HEK293 (cell line): ENCODE measurements around the gene QSOX1.

ENCODE experiments used
- CTCF ChIA-PET: fragments of 350-600 bp; formaldehyde crosslinking; extraction: SDS; loops from one replicate; lab custom pipeline; 2021; ENCODE audit warnings: antibody characterized with exemption; lab: Yijun Ruan, JAX
- POLR2A ChIA-PET: fragments of 300-600 bp; formaldehyde crosslinking; extraction: SDS; loops from one replicate; lab custom pipeline; 2020; ENCODE audit warnings: antibody characterized with exemption, inconsistent platforms; lab: Yijun Ruan, JAX
- H3K27ac ChIP-seq: fragments of 200-500 bp; sonication (Bioruptor generic); 2 replicates; pipeline ENCODE4 v1.5.1; 2014; ENCODE audit warnings: low read depth, low read length, control low read depth, inconsistent platforms; ENCODE audit errors: extremely low read depth
- H3K36me3 ChIP-seq, 2 experiments: fragments of 200-500 bp in 1 of 2; sonication (Bioruptor generic) in 1 of 2; 1 replicate in 1 of 2; 2 replicates in 1 of 2; pipeline ENCODE4 v1.5.1; 2014 to 2017; ENCODE audit warnings: inconsistent platforms in 2 of 2, low read length in 2 of 2; ENCODE audit not compliant: control insufficient read depth in 2 of 2, insufficient read depth in 1 of 2
- H3K4me1 ChIP-seq: fragments of 200-500 bp; sonication (Bioruptor generic); 2 replicates; pipeline ENCODE4 v1.5.1; 2014; ENCODE audit warnings: mild to moderate bottlenecking, low read length, inconsistent platforms; ENCODE audit not compliant: control insufficient read depth, insufficient read depth
- H3K4me3 ChIP-seq: 2 replicates; pipeline ENCODE4 v1.5.1; 2011; ENCODE audit warnings: low read depth, mild to moderate bottlenecking, control low read depth, low read length, moderate library complexity
- H3K9me3 ChIP-seq: fragments of 200-500 bp; sonication (Bioruptor generic); 2 replicates; pipeline ENCODE4 v1.5.1; 2014; ENCODE audit warnings: low read depth, low read length, inconsistent platforms; ENCODE audit not compliant: control insufficient read depth, insufficient read depth
- ELK4 ChIP-seq: IDR thresholded peaks from 2 replicates; pipeline ENCODE4 v1.6.1; 2011; ENCODE audit warnings: mild to moderate bottlenecking, low read depth, low read length, borderline replicate concordance
- GLIS2 ChIP-seq: fragments of 450-650 bp; formaldehyde crosslinking; IDR thresholded peaks from 2 replicates; pipeline ENCODE4 v1.5.1; 2016; ENCODE audit warnings: missing biosample characterization, missing genetic modification characterization
- OSR2 ChIP-seq: fragments of 450-650 bp; formaldehyde crosslinking; IDR thresholded peaks from 2 replicates; pipeline ENCODE4 v1.5.1; 2016; ENCODE audit warnings: missing biosample characterization, missing genetic modification characterization
- RBAK ChIP-seq: fragments of 450-650 bp; formaldehyde crosslinking; IDR thresholded peaks from 2 replicates; pipeline ENCODE4 v1.5.1; 2016; ENCODE audit warnings: missing biosample characterization, missing genetic modification characterization
- ZBTB21 ChIP-seq: fragments of 450-650 bp; formaldehyde crosslinking; IDR thresholded peaks from 2 replicates; pipeline ENCODE4 v1.5.1; 2017; ENCODE audit warnings: missing biosample characterization, missing genetic modification characterization
- ZFHX2 ChIP-seq: fragments of 450-650 bp; formaldehyde crosslinking; conservative IDR thresholded peaks from 2 replicates; pipeline ENCODE4 v1.5.1; 2016; ENCODE audit warnings: missing biosample characterization, missing genetic modification characterization
- ZNF112 ChIP-seq: fragments of 450-650 bp; formaldehyde crosslinking; IDR thresholded peaks from 2 replicates; pipeline ENCODE4 v1.5.0; 2017; ENCODE audit warnings: missing biosample characterization, missing genetic modification characterization
- ZNF138 ChIP-seq: fragments of 450-650 bp; formaldehyde crosslinking; IDR thresholded peaks from 2 replicates; pipeline ENCODE4 v1.5.1; 2016; ENCODE audit warnings: missing biosample characterization, missing genetic modification characterization, borderline replicate concordance
- ZNF174 ChIP-seq: fragments of 450-650 bp; formaldehyde crosslinking; IDR thresholded peaks from 2 replicates; pipeline ENCODE4 v1.5.0; 2017; ENCODE audit warnings: missing biosample characterization, mild to moderate bottlenecking, missing genetic modification characterization
- ZNF184 ChIP-seq: fragments of 450-650 bp; IDR thresholded peaks from 2 replicates; pipeline ENCODE4 v1.5.1; 2018; ENCODE audit warnings: missing biosample characterization, mild to moderate bottlenecking, missing genetic modification characterization
- ZNF266 ChIP-seq: fragments of 450-650 bp; formaldehyde crosslinking; IDR thresholded peaks from 2 replicates; pipeline ENCODE4 v1.5.1; 2016; ENCODE audit warnings: missing biosample characterization, missing genetic modification characterization, low read depth
- ZNF341 ChIP-seq: fragments of 450-650 bp; formaldehyde crosslinking; IDR thresholded peaks from 2 replicates; pipeline ENCODE4; 2016; ENCODE audit warnings: low read depth, missing biosample characterization, missing genetic modification characterization
- ZNF354C ChIP-seq: fragments of 450-650 bp; formaldehyde crosslinking; IDR thresholded peaks from 2 replicates; pipeline ENCODE4 v1.5.1; 2016; ENCODE audit warnings: missing biosample characterization, missing genetic modification characterization, low read depth, borderline replicate concordance
- ZNF530 ChIP-seq: fragments of 450-650 bp; formaldehyde crosslinking; IDR thresholded peaks from 2 replicates; pipeline ENCODE4 v1.5.1; 2016; ENCODE audit warnings: low read depth, missing biosample characterization, missing genetic modification characterization
- ZNF645 ChIP-seq: fragments of 450-650 bp; formaldehyde crosslinking; IDR thresholded peaks from 2 replicates; pipeline ENCODE4; 2016; ENCODE audit warnings: missing biosample characterization, missing genetic modification characterization
- ZSCAN23 ChIP-seq: fragments of 450-650 bp; formaldehyde crosslinking; IDR thresholded peaks from 2 replicates; pipeline ENCODE4 v1.5.1; 2016; ENCODE audit warnings: missing biosample characterization, missing genetic modification characterization
- ZSCAN5A ChIP-seq: fragments of 450-650 bp; formaldehyde crosslinking; IDR thresholded peaks from 2 replicates; pipeline ENCODE4 v1.5.1; 2016; ENCODE audit warnings: missing biosample characterization, missing genetic modification characterization
- TF ChIP-seq, protein P1 (sequence below): fragments of 450-650 bp; formaldehyde crosslinking; IDR thresholded peaks from 2 replicates; pipeline ENCODE4 v1.5.1; 2016; ENCODE audit warnings: missing biosample characterization, missing genetic modification characterization, low read depth
- TF ChIP-seq, protein P2 (sequence below): fragments of 450-650 bp; formaldehyde crosslinking; IDR thresholded peaks from 2 replicates; pipeline ENCODE4 v1.5.1; 2016; ENCODE audit warnings: missing biosample characterization, missing genetic modification characterization

The QSOX1 gene

GRCh38 chr1:180193141-180194047 is 38.7 kb downstream of the QSOX1 start:
- no peaks in the 10 kb centered on the region for H3K9me3 ChIP-seq
- TF ChIP-seq OSR2 (tag by site-specific recombination) (no peak), ZNF174 (tag by site-specific recombination) (no peak), ZNF354C (tag by site-specific recombination) (no peak), ELK4 (no peak), ZNF138 (no peak), ZSCAN5A (tag by site-specific recombination) (no peak), ZNF341 (tag by site-specific recombination) (no peak), ZNF184 (no peak), ZNF112 (tag by site-specific recombination) (no peak), RBAK (no peak), GLIS2 (tag by site-specific recombination) (no peak), ZNF266 (tag by site-specific recombination) (no peak), ZNF530 (tag by site-specific recombination) (no peak), ZFHX2 (tag by site-specific recombination) (no peak), ZBTB21 (tag by site-specific recombination) (no peak), ZNF645 (tag by site-specific recombination) (no peak), ZSCAN23 (tag by site-specific recombination) (no peak)
- TF ChIP-seq, protein P1, sequence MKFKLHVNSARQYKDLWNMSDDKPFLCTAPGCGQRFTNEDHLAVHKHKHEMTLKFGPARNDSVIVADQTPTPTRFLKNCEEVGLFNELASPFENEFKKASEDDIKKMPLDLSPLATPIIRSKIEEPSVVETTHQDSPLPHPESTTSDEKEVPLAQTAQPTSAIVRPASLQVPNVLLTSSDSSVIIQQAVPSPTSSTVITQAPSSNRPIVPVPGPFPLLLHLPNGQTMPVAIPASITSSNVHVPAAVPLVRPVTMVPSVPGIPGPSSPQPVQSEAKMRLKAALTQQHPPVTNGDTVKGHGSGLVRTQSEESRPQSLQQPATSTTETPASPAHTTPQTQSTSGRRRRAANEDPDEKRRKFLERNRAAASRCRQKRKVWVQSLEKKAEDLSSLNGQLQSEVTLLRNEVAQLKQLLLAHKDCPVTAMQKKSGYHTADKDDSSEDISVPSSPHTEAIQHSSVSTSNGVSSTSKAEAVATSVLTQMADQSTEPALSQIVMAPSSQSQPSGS: no peak
- TF ChIP-seq, protein P2, sequence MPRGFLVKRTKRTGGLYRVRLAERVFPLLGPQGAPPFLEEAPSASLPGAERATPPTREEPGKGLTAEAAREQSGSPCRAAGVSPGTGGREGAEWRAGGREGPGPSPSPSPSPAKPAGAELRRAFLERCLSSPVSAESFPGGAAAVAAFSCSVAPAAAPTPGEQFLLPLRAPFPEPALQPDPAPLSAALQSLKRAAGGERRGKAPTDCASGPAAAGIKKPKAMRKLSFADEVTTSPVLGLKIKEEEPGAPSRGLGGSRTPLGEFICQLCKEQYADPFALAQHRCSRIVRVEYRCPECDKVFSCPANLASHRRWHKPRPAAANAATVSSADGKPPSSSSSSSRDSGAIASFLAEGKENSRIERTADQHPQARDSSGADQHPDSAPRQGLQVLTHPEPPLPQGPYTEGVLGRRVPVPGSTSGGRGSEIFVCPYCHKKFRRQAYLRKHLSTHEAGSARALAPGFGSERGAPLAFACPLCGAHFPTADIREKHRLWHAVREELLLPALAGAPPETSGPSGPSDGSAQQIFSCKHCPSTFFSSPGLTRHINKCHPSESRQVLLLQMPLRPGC (tag by site-specific recombination): no peak
- ChIA-PET POLR2A (no interaction called here), CTCF (interaction anchor here (0.8 kb wide), 1 partner anchor 12 kb away, joined by 3 read pairs; no protein-coding TSS in a partner anchor)
- no peak overlapping the region for H3K27ac ChIP-seq
- H3K4me3 ChIP-seq: no peak overlapping the region
- peaks cover 0 to 28% of the 10 kb centered on the region in 2 experiments; a peak in 1 of 3 replicates for H3K36me3 ChIP-seq
- no peaks in the 10 kb centered on the region for H3K4me1 ChIP-seq
